Suprapubic skin (tissue), 4 donors: ENCODE data around the gene PRRX2. TPM values are rescaled to one million over a fixed set of nuclear protein-coding genes. Genes with fewer than 3 reads are reported as not detected.

Experiments used
- DNase-seq, 2 donors: peaks; one replicate each; pipeline ENCODE4 v3.0.0-alpha.2; 2019; ENCODE audit warnings: low spot score in 2 of 2
- H3K27ac ChIP-seq: fragments of 200-600 bp; sonication (generic); one replicate; pipeline ENCODE4 v1.5.1; 2019
- H3K27me3 ChIP-seq: fragments of 200-600 bp; sonication (generic); one replicate; pipeline ENCODE4 v1.5.1; 2019
- H3K36me3 ChIP-seq: fragments of 200-600 bp; sonication (generic); one replicate; pipeline ENCODE4 v1.5.1; 2019
- H3K4me1 ChIP-seq: fragments of 200-600 bp; sonication (generic); one replicate; pipeline ENCODE4 v1.5.1; 2019
- H3K4me3 ChIP-seq: fragments of 200-600 bp; sonication (generic); one replicate; pipeline ENCODE4 v1.5.1; 2019; ENCODE audit warnings: mild to moderate bottlenecking
- H3K9me3 ChIP-seq: fragments of 200-600 bp; sonication (generic); one replicate; pipeline ENCODE4 v1.5.1; 2019
- CTCF ChIP-seq, 2 donors: fragments of 200-600 bp in 1 of 2; fragments of 450-650 bp in 1 of 2; sonication (generic) in 1 of 2; IDR thresholded peaks; one replicate each; pipeline ENCODE4 v1.5.1; 2016 to 2019; ENCODE audit warnings: antibody characterized with exemption in 2 of 2, mild to moderate bottlenecking in 1 of 2, moderate library complexity in 1 of 2
- EP300 ChIP-seq: sonication (generic); formaldehyde crosslinking; IDR thresholded peaks from one replicate; pipeline ENCODE4 v1.6.1; 2017; ENCODE audit warnings: antibody characterized with exemption
- POLR2A ChIP-seq, 2 donors: fragments of 450-650 bp; IDR thresholded peaks; one replicate each; pipeline ENCODE4 v1.6.1; 2017; ENCODE audit warnings: antibody characterized with exemption in 2 of 2, mild to moderate bottlenecking in 2 of 2, moderate library complexity in 2 of 2
- POLR2AphosphoS5 ChIP-seq, 3 donors: sonication (generic); formaldehyde crosslinking; IDR thresholded peaks; one replicate each; pipeline ENCODE4 v1.6.1; 2017; ENCODE audit warnings: antibody characterized with exemption in 3 of 3
- WGBS: methylation state at CpG from one replicate; pipeline ENCODE4 v1.1.5; 2018; 5-methylcytosine and 5-hydroxymethylcytosine counted together
- total RNA-seq, 4 donors: library from RNA; depleted of rRNA; stranded (reverse); fragments of >200 nt; gene quantifications; one replicate each; pipeline ENCODE4 v1.1.0, GENCODE V29; 2016

Gene PRRX2
- total RNA-seq, 4 donors from 2014 or later = 9.9 to 16.9 (median 14.0) TPM

GRCh38 chr9:129749575-129749974 is 84.1 kb downstream of the PRRX2 start:
- Histone ChIP-seq H3K27me3 (no peaks in the 10 kb centered on the region), H3K9me3 (no peaks in the 10 kb centered on the region), H3K4me1 (peaks cover 35% of the 10 kb centered on the region), H3K27ac (peak overlapping the region; percentile 53), H3K4me3 (no peak overlapping the region), H3K36me3 (peaks cover 6% of the 10 kb centered on the region)
- no peak for TF ChIP-seq POLR2A (IDR thresholded peaks at IDR 0.05)
- no peak for TF ChIP-seq POLR2AphosphoS5 (IDR thresholded peaks at IDR 0.05)
- no peak for TF ChIP-seq EP300
- TF ChIP-seq CTCF (IDR thresholded peaks at IDR 0.05) = no peak
- no peak for DNase-seq
- WGBS = 81% methylated on average over 6 of the region's 6 CpGs

DNA sequence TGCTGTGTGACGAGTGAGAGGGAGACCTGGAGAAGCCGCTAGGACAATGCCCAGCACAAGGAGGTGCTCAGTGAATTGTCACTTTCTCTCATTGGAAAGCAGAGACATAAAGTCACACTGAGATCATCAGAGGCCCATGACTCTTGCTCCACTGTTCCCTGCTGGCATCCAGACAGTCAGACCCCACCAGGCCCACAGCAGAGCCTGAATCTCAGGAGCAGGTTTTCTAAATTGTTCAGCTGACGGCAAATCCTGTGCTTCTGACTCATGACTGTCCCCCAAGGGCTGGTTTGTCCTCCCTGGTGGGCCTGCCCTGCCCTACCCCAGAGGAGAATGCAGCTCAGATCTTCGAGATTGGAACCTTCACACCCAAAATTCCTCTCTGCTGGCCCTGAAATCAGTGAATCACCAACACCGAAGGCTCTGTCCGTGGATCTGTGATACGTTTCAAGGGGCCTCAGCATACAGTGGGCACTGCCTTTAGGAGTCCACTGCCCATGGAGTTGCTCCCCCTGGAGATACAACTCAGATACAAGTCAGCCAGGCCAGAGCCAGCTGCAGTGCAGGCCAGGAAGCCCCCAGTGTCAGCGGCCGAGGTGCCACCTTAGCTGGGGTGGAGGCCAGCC is 84.7 kb downstream of the PRRX2 start:
- Histone ChIP-seq H3K36me3 (peaks cover 6% of the 10 kb centered on the region), H3K9me3 (no peaks in the 10 kb centered on the region), H3K4me1 (peaks cover 35% of the 10 kb centered on the region), H3K27me3 (no peaks in the 10 kb centered on the region), H3K27ac (peak overlapping the region; percentile 77), H3K4me3 (no peak overlapping the region)
- peak in 1 of 2 donors; percentile 85 for DNase-seq
- WGBS = 75% methylated on average over 5 of the region's 9 CpGs
- no peak for TF ChIP-seq POLR2A (IDR thresholded peaks at IDR 0.05)

DNA sequence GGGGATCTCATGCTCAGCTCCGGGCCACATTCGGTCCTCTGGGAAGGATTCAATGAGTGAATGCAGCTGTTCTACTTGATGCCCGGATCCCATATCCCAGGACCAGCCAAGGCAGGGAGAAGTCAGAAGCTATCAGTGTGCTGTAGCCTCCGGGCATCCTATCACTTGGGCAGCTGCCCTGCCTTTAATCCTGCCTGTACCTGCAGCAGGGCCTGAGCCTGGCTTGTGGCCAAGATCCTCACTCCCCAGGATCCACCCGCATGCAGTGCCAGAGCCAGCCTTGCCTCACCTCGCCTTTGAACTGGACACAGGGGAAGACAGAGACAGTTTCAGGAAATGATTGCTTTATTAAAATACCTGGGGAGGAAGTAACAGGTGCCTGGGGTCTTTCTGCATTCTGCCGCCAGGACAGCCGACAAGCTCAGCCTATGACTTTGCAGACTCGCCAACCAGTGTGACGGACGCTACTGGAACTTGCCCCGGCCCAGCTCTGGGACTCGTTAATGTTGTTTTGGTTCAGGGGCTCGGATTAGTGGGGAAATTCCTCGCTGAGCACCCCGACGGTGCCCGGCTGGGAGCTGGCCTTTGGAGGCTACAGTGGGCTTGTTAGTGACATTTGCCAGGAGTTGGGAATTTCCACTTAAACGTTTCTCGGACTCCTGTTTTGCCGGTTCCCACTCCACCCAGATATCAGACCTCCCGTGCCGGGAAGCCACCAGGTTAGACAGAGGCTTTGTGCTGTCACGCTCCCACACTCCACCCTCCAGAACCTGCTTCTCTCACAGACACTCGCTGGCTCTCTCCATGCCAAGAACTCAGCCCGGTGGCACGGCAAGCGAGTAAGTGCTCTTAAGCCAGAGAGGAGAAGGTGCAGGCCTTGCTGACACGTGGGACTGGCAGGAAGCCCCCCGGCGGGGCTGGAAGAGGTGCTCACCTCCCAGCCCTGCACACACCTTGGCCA is 86.7 kb downstream of the PRRX2 start:
- DNase-seq = peak in 1 of 2 donors; percentile 78
- TF ChIP-seq EP300 (no peak), CTCF (IDR thresholded peaks at IDR 0.05) (no peak), POLR2A (IDR thresholded peaks at IDR 0.05) (no peak), POLR2AphosphoS5 (IDR thresholded peaks at IDR 0.05) (no peak)
- Histone ChIP-seq H3K4me1 (peaks cover 35% of the 10 kb centered on the region), H3K27ac (peak overlapping the region; percentile 73), H3K27me3 (no peaks in the 10 kb centered on the region), H3K9me3 (no peaks in the 10 kb centered on the region), H3K4me3 (peak overlapping the region; percentile 52), H3K36me3 (peaks cover 6% of the 10 kb centered on the region)
- WGBS = 6% methylated on average over 17 of the region's 31 CpGs

DNA sequence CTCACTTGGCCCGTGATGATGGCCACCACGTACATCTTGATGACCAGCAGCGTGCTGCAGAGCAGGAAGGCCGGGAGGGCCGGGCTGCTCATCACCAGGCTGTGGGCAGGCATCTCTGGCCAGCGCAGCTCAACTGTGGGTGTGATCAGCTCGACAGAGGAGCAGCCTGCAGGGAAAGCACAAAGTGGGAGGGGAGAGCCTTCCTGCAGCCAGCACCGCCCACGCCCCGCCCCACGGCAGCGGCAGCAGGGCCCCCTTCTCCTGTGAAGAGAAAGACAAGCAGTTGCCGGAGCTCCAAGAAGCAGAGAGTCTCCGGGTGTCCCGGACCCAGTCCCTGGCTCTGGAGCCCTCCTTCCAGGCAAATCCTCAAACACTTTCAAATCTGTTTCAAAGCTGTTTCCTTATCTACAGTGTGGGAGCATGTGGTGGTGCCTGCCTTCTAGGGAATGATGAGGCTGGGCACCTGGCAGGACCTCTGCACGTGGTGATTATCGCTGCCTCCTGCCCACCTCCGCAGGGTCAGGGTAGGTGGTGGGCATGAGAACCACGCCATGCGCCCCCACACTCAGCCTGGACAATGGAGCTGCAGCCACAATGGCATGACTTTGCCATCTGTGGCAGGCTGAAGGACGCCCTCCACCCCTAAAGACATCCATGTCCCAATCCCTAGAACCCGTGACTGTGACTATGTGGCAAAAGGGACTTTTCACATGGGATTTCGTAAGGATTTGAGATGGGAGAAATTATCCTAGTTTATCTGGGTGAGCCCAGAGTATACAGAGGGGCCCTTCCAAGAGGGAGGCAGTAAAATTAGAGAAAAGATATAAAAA is 87.7 kb downstream of the PRRX2 start, which contains the start of gene PTGES:
PTGES (minus strand) TSS at position 143 of the 830 bp plus-strand sequence; CDS start at position 113, 30 bp downstream.
- 22% methylated on average over 14 of the region's 23 CpGs for WGBS
- Histone ChIP-seq H3K4me1 (peaks cover 35% of the 10 kb centered on the region), H3K4me3 (peak within 1 kb of the TSS; percentile 52), H3K27me3 (no peaks in the 10 kb centered on the region), H3K36me3 (peaks cover 6% of the 10 kb centered on the region), H3K9me3 (no peaks in the 10 kb centered on the region), H3K27ac (peak within 1 kb of the TSS; percentile 73)
- TF ChIP-seq POLR2AphosphoS5 (IDR thresholded peaks at IDR 0.05) (no peak), POLR2A (IDR thresholded peaks at IDR 0.05) (peak in 1 of 2 donors; percentile 80)
- peak; percentile 89 for DNase-seq

- Histone ChIP-seq H3K9me3 (no peaks in the 10 kb centered on the region), H3K27me3 (no peaks in the 10 kb centered on the region), H3K4me1 (peaks cover 32% of the 10 kb centered on the region), H3K27ac (no peak overlapping the region), H3K36me3 (no peaks in the 10 kb centered on the region), H3K4me3 (no peak overlapping the region)
- no peak for DNase-seq
- WGBS = 79% methylated on average over 5 of the region's 5 CpGs
- TF ChIP-seq CTCF (IDR thresholded peaks at IDR 0.05) (no peak), EP300 (no peak)
Observed at GRCh38 chr9:129755151-129755550, 89.7 kb downstream of the PRRX2 start.
